GM13977 (cell line): ENCODE measurements around the gene LRRC43.

Source experiments
- DNase-seq: peaks from one replicate; pipeline ENCODE4 v3.0.0; 2012; ENCODE audit warnings: low spot score
- CTCF ChIP-seq: IDR thresholded peaks from 2 replicates; pipeline ENCODE4 v1.5.1; 2012; ENCODE audit warnings: mild to moderate bottlenecking, control low read depth; ENCODE audit not compliant: insufficient read depth; ENCODE audit errors: extremely low read depth, missing control alignments
- in situ Hi-C: fragments of 300-500 bp; cut with MboI; formaldehyde crosslinking; loops from one replicate; pipeline ENCODE4 v1.12.0; 2022; ENCODE audit warnings: low sequenced_read_pairs, low pct_unique_long_range_greater_than_20kb, mixed read lengths, inconsistent platforms; ENCODE audit not compliant: unreplicated experiment

LRRC43 gene

GRCh38 chr12:122182887-122183587, at the start of gene LRRC43:
LRRC43 (plus strand) TSS chr12:122183123; CDS start chr12:122183145, 22 bp downstream.
- in situ Hi-C loops = loop anchor here (10.0 kb wide), 1 partner anchor 128 kb away; no protein-coding TSS in a partner anchor
- TF ChIP-seq CTCF = no peak
- DNase-seq = peak; percentile 65

GRCh38 chr12:122133192-122133950, 49.6 kb upstream of the LRRC43 start:
- in situ Hi-C loops = no loop called here
- no peak for DNase-seq
- TF ChIP-seq CTCF = no peak

GRCh38 chr12:122135437-122136031, 47.4 kb upstream of the LRRC43 start:
- no peak for DNase-seq
- TF ChIP-seq CTCF = no peak
- in situ Hi-C loops = no loop called here

GRCh38 chr12:122137229-122137628, 45.7 kb upstream of the LRRC43 start:
- DNase-seq = no peak
- in situ Hi-C loops = no loop called here
- TF ChIP-seq CTCF = no peak

GRCh38 chr12:122137681-122138080, 45.2 kb upstream of the LRRC43 start:
- DNase-seq = no peak
- no peak for TF ChIP-seq CTCF
- in situ Hi-C loops = no loop called here

GRCh38 chr12:122138181-122138580, 44.7 kb upstream of the LRRC43 start:
- TF ChIP-seq CTCF = no peak
- in situ Hi-C loops = no loop called here
- no peak for DNase-seq
